ENCODE results near the gene CDC14A. TPM values are rescaled to one million over a fixed set of nuclear protein-coding genes. Genes with fewer than 3 reads are reported as not detected.

CDC14A gene
- total RNA-seq, 1 experiment from 2014 or later: 11.1 TPM

DNA sequence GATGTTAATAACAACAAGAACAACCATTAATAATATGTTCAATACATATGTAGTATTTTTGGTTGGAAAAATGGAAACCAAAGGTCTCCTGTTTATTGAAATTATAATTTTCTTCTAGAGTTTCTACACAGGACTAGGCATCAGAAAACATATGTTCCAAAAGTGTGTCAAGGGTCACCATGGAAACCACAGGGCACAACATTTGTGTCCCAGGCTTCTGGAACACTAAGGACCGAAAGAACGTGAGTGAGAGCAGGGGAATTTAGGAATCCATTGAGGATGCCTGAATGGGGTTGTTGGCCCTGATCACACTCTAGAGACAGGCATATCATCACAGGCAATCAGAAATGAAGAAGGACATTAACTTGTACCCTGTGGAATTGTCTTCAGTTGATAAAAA lies 7.5 kb upstream of the CDC14A start:
- DNase-seq (ENCODE audit: low spot score) (no peak), ATAC-seq (no peak)
- peaks cover 4% of the 10 kb centered on the region for H3K4me1 Mint-ChIP-seq
- POLR2A ChIA-PET: no interaction called here
- TF ChIP-seq FOXP1 (CRISPR knock-in tag; IDR thresholded peaks at IDR 0.05; ENCODE audit: borderline replicate concordance) (no peak), PRDM15 (CRISPR knock-in tag; IDR thresholded peaks at IDR 0.05) (no peak), IRF2 (CRISPR knock-in tag; IDR thresholded peaks at IDR 0.05; ENCODE audit: borderline replicate concordance, low read depth) (no peak)
- H3K27ac Mint-ChIP-seq: no peak overlapping the region
- H3K4me3 Mint-ChIP-seq: no peak overlapping the region
- no peaks in the 10 kb centered on the region for H3K36me3 Mint-ChIP-seq
- no peaks in the 10 kb centered on the region for H3K27me3 Mint-ChIP-seq (ENCODE audit: low read depth)
- CTCF ChIA-PET: no interaction called here
- H3K9me3 Mint-ChIP-seq: no peaks in the 10 kb centered on the region

DNA sequence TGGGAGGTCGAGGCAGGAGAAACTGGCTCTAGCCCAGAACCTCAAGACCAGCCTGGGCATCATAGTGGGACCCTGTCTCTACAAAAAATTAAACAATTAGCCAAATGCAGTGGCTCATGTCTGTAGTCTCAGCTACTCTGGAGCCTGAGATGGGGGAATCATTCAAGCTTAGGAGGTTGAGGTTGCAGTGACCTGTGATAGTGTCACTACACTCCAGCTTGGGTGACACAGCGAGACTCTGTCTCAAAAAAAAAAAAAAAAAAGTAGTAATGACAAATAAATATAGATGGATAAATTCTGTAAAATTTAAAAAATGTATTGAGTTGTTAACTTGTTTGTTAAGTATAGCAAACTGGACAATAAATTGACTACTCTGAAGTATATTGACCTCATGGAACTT lies 5.9 kb upstream of the CDC14A start:
- CTCF ChIA-PET: interaction anchor here (0.6 to 1.2 kb wide), 2 partner anchors 11 to 113 kb away, joined by 3 to 5 read pairs; no protein-coding TSS in a partner anchor
- peaks cover 8% of the 10 kb centered on the region for H3K4me1 Mint-ChIP-seq
- POLR2A ChIA-PET: no interaction called here
- H3K36me3 Mint-ChIP-seq: no peaks in the 10 kb centered on the region
- H3K27ac Mint-ChIP-seq: no peak overlapping the region
- ATAC-seq (no peak), DNase-seq (ENCODE audit: low spot score) (no peak)
- H3K27me3 Mint-ChIP-seq (ENCODE audit: low read depth): no peaks in the 10 kb centered on the region
- no peak overlapping the region for H3K4me3 Mint-ChIP-seq
- no peaks in the 10 kb centered on the region for H3K9me3 Mint-ChIP-seq
- TF ChIP-seq, protein P1, sequence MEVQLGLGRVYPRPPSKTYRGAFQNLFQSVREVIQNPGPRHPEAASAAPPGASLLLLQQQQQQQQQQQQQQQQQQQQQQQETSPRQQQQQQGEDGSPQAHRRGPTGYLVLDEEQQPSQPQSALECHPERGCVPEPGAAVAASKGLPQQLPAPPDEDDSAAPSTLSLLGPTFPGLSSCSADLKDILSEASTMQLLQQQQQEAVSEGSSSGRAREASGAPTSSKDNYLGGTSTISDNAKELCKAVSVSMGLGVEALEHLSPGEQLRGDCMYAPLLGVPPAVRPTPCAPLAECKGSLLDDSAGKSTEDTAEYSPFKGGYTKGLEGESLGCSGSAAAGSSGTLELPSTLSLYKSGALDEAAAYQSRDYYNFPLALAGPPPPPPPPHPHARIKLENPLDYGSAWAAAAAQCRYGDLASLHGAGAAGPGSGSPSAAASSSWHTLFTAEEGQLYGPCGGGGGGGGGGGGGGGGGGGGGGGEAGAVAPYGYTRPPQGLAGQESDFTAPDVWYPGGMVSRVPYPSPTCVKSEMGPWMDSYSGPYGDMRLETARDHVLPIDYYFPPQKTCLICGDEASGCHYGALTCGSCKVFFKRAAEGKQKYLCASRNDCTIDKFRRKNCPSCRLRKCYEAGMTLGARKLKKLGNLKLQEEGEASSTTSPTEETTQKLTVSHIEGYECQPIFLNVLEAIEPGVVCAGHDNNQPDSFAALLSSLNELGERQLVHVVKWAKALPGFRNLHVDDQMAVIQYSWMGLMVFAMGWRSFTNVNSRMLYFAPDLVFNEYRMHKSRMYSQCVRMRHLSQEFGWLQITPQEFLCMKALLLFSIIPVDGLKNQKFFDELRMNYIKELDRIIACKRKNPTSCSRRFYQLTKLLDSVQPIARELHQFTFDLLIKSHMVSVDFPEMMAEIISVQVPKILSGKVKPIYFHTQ (CRISPR knock-in tag; IDR thresholded peaks at IDR 0.05): no peak
- TF ChIP-seq NFATC4 (CRISPR knock-in tag; IDR thresholded peaks at IDR 0.05) (no peak), PRDM15 (CRISPR knock-in tag; IDR thresholded peaks at IDR 0.05) (no peak), HMGA2 (CRISPR knock-in tag; IDR thresholded peaks at IDR 0.05) (no peak), ZNF671 (CRISPR knock-in tag; IDR thresholded peaks at IDR 0.05) (no peak), HMGXB4 (CRISPR knock-in tag; IDR thresholded peaks at IDR 0.05) (no peak), ZNF416 (CRISPR knock-in tag; IDR thresholded peaks at IDR 0.05) (no peak), SMAD4 (CRISPR knock-in tag; IDR thresholded peaks at IDR 0.05) (no peak), ZNF121 (CRISPR knock-in tag; IDR thresholded peaks at IDR 0.05) (no peak), PREB (CRISPR knock-in tag; IDR thresholded peaks at IDR 0.05; ENCODE audit: borderline replicate concordance) (no peak), ZNF423 (CRISPR knock-in tag; IDR thresholded peaks at IDR 0.05) (no peak), CBFB (CRISPR knock-in tag; IDR thresholded peaks at IDR 0.05; ENCODE audit: low read depth) (no peak), ATF3 (CRISPR knock-in tag; conservative IDR thresholded peaks at IDR 0.05) (no peak), SOX15 (CRISPR knock-in tag; IDR thresholded peaks at IDR 0.05) (no peak), JAZF1 (CRISPR knock-in tag; IDR thresholded peaks at IDR 0.05) (no peak)
- TF ChIP-seq, protein P2, sequence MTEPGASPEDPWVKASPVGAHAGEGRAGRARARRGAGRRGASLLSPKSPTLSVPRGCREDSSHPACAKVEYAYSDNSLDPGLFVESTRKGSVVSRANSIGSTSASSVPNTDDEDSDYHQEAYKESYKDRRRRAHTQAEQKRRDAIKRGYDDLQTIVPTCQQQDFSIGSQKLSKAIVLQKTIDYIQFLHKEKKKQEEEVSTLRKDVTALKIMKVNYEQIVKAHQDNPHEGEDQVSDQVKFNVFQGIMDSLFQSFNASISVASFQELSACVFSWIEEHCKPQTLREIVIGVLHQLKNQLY (CRISPR knock-in tag; IDR thresholded peaks at IDR 0.05): no peak
- TF ChIP-seq, protein P3, sequence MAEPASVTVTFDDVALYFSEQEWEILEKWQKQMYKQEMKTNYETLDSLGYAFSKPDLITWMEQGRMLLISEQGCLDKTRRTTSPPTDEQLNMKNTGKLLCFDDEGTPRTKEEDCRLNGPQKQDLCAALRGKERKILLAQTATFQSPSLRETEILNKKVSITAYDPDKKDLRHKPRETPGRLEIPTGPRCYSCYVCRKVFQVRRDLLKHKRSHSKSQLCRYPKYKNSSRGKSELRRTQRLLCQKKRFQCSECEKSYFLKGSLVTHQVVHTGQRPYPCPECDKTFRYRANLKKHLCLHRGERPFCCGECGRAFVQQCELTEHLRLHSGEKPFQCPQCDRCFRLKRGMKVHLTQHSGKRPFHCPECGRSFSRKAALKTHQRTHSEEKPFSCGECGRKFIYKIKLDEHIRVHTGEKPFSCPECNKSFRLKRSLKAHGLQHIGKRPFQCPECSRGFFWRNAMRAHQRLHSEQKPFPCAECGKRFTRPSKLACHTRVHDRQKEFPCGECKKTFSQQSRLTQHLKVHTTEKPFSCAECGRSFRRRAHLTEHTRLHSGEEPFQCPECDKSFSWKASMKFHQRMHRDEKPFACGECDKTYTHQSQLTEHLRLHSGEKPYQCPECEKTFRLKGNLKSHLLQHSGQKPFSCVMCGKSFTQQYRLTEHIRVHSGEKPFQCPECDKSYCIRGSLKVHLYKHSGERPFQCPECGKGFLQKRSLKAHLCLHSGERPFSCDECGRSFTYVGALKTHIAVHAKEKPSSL (CRISPR knock-in tag; conservative IDR thresholded peaks at IDR 0.05): no peak
